Fibroblast of lung (primary cell): Measurements from ENCODE around the gene IVD.

Experiments used
- CTCF ChIP-seq, 2 donors: IDR thresholded peaks in 1 of 2; conservative IDR thresholded peaks in 1 of 2; 1 replicate in 1 of 2; 2 replicates in 1 of 2; pipeline ENCODE4 v1.5.1; 2011 to 2012; ENCODE audit warnings: low read length in 2 of 2, control low read depth in 1 of 2, inconsistent platforms in 1 of 2, low read depth in 1 of 2, mild to moderate bottlenecking in 1 of 2
- EZH2 ChIP-seq: IDR thresholded peaks from 2 replicates; pipeline ENCODE4 v1.5.1; 2012; ENCODE audit warnings: low read length, control low read depth, mild to moderate bottlenecking; ENCODE audit errors: missing control alignments

- no peak for TF ChIP-seq CTCF (conservative IDR thresholded peaks at IDR 0.05 in 1 of 2, IDR thresholded peaks at IDR 0.05 in 1 of 2; ENCODE audit: low read depth in 1 of 2, low read length in 2 of 2)
- TF ChIP-seq EZH2, result no peak
These were observed 42.8 kb downstream of the IVD start for GRCh38 chr15:40448354-40448753.
